Mammary epithelial cell (primary cell): Measurements from ENCODE around the gene GRM4.

Experiments used
- CTCF ChIP-seq, 2 donors: IDR thresholded peaks in 1 of 2; conservative IDR thresholded peaks in 1 of 2; 2 replicates each; pipeline ENCODE4 v1.5.1; 2011 to 2012; ENCODE audit warnings: inconsistent platforms in 2 of 2, low read length in 2 of 2, mild to moderate bottlenecking in 2 of 2, control low read depth in 1 of 2, low read depth in 1 of 2; ENCODE audit not compliant: insufficient read depth in 1 of 2; ENCODE audit errors: extremely low read depth in 1 of 2
- EZH2 ChIP-seq: IDR thresholded peaks from 2 replicates; pipeline ENCODE4 v1.6.1; 2012; ENCODE audit warnings: low read length, inconsistent platforms, borderline replicate concordance

DNA sequence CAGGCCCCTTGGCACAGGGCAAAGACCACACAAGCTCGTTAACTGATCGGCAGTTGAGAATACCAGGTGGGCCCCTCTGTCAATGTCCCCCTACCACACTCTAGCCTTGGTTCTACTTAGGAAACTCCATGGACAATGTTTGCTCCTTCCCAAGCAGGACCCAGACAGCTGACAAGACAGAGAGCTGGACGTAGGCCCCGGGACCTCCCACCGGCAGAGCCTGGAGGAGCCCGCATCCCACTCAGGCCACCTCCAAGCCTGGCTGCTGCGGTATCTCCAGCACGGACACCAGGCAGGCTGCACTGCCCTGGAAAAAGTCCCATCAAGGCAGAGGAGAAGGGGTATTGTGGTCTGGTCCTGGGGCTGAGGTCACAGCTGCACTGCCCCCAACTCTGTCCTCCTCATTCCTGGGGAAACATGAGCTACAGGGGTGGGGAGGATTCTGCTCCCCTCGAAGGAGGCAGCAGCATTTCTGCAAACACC is 6.2 kb upstream of the GRM4 start:
- no peak for TF ChIP-seq EZH2
- no peak for TF ChIP-seq CTCF (conservative IDR thresholded peaks at IDR 0.05 in 1 of 2, IDR thresholded peaks at IDR 0.05 in 1 of 2; ENCODE audit: extremely low read depth in 1 of 2, insufficient read depth in 1 of 2, low read depth in 1 of 2, low read length in 2 of 2)
